ENCODE measurements around the gene RASEF.

DNA sequence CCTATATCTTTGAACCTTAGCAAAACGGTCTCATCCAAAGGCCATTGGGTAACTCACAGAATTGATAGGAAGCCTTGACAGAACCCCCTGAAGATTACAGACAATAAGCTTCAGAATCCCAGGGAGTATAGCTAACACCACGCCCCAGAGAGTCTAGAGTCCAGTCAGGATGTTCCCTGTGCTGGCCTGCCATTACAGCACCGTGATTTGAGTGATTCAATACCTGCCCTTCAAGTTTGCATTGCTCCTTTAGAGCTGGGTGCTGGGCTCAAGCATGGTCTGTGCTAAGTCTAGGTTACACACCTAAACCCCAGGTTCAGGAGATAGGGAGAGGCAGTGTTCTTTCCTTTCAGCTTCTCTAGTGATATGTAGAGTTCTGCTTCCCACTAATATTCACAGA, 90.5 kb downstream of the RASEF start:
- TF ChIP-seq, protein P1, sequence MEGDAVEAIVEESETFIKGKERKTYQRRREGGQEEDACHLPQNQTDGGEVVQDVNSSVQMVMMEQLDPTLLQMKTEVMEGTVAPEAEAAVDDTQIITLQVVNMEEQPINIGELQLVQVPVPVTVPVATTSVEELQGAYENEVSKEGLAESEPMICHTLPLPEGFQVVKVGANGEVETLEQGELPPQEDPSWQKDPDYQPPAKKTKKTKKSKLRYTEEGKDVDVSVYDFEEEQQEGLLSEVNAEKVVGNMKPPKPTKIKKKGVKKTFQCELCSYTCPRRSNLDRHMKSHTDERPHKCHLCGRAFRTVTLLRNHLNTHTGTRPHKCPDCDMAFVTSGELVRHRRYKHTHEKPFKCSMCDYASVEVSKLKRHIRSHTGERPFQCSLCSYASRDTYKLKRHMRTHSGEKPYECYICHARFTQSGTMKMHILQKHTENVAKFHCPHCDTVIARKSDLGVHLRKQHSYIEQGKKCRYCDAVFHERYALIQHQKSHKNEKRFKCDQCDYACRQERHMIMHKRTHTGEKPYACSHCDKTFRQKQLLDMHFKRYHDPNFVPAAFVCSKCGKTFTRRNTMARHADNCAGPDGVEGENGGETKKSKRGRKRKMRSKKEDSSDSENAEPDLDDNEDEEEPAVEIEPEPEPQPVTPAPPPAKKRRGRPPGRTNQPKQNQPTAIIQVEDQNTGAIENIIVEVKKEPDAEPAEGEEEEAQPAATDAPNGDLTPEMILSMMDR (IDR thresholded peaks at IDR 0.05; ENCODE audit: low read depth, low read length, poor library complexity, severe bottlenecking): no peak
- TF ChIP-seq EZH2phosphoT487 (IDR thresholded peaks at IDR 0.05; ENCODE audit: borderline replicate concordance, low read length): no peak

Data from DOHH2 (cell line).